Measurements from ENCODE around the gene ZNF772. TPM values are rescaled to one million over a fixed set of nuclear protein-coding genes. Genes with fewer than 3 reads are reported as not detected.
A peak's percentile ranks its signal among the peaks of the same experiment; 100 is the strongest.

ZNF772 gene
- total RNA-seq, 1 experiment from 2014 or later = 9.9 TPM

DNA sequence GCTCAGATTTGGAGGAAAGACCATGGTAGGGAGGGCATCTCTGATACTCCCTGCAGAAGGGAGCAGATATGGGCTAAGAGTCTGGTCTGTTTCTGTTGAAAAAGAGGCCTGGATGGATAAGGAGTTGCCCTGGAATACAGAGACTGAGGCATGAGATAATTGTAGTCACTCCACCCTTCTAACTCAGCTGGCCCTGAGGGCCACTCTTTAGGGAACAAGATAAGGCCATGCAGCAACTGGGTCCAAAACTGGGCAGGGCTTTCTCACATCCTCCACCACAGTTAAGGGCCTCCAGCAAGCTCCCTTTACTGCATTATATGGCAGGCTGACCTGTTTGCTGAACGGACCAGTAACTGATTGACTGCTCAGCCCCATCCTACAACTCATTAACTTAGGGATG, 40.9 kb downstream of the ZNF772 start:
- BruUV-seq (replicated peaks) = no TSS peak
- H3K9me3 Mint-ChIP-seq (ENCODE audit: unreplicated experiment) = peaks cover 31% of the 10 kb centered on the region

DNA sequence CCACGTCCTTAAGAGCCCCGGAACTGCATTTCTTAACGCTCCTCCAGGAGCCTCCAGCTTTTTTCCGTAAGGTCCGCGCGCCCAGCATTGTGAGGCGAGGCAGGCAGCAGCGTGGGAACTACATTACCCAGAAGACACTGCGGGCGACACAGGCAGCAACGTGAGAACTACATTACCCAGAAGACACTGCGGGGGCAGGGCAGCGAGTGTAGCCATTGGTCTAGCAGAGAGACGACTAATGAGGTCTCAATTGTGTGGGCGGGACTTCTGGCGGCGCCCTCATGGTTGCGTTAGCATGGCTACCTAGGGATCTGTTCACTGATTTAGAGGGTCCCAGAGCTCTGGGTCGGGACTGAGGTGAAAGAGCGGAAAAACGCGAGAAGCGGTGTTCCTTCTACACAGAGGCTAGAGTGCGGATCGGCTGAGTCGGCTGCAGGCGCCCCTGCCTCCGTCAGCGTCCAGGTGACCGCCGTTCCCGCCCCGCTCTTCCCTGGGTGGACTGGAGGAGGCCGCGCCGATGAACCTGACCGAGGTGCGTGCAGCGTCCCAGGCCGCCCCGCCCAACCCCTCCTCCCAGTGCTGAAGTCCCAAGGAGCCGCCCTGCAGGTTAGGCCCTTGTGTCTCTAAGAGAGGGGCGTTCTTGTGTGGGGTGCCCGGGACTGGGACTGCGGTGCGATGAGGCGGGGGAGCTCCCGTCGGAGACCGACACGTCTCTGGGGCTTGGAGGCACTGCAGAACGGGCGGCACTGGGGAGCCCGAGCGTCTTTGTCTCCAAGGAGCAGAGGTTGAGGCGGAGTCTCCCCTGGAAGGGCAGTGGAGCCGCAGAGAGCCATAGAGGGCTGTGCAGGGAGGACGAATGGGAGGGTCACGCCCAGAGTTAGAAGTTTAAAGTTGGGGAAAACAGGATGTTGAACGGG, 42.0 kb downstream of the ZNF772 start, which contains the start of gene ZNF749:
ZNF749 (plus strand) TSS at position 264 of the 917 bp plus-strand sequence; CDS start at position 518, 254 bp downstream.
- CTCF ChIA-PET = interaction anchor here (1.0 to 1.4 kb wide), 4 partner anchors 13 to 32 kb away, joined by 3 to 9 read pairs (median 4); no protein-coding TSS in a partner anchor

More for the DNA sequence above, 40.9 kb downstream of the ZNF772 start:
- intact Hi-C loops (cut with micrococcal nuclease) = no loop called here
- ChIA-PET CTCF (interaction anchor here (0.5 to 1.0 kb wide), 6 partner anchors 30 to 1079 kb away, joined by 3 to 4 read pairs (median 3); partner anchors contain the start of gene ZNF772), POLR2A (interaction anchor here (0.6 to 2.4 kb wide), 13 partner anchors 9 to 1122 kb away, joined by 3 to 20 read pairs (median 4); partner anchors contain the start of genes ZNF17, ZNF419, ZNF497 and ZNF543)
- peaks cover 33% of the 10 kb centered on the region for H3K36me3 Mint-ChIP-seq (ENCODE audit: insufficient read depth, unreplicated experiment)
- H3K4me1 Mint-ChIP-seq (ENCODE audit: insufficient read depth, unreplicated experiment) = peaks cover 33% of the 10 kb centered on the region
- no peak for TF ChIP-seq CTCF (IDR thresholded peaks at IDR 0.05; ENCODE audit: unreplicated experiment)
- no peaks in the 10 kb centered on the region for H3K27me3 Mint-ChIP-seq (ENCODE audit: insufficient read depth, unreplicated experiment)
- H3K4me3 Mint-ChIP-seq (ENCODE audit: unreplicated experiment) = peak overlapping the region; percentile 99
- no peak for DNase-seq (ENCODE audit: unreplicated experiment)
- H3K27ac Mint-ChIP-seq (ENCODE audit: low read depth, unreplicated experiment) = peak overlapping the region; percentile 93

DNA sequence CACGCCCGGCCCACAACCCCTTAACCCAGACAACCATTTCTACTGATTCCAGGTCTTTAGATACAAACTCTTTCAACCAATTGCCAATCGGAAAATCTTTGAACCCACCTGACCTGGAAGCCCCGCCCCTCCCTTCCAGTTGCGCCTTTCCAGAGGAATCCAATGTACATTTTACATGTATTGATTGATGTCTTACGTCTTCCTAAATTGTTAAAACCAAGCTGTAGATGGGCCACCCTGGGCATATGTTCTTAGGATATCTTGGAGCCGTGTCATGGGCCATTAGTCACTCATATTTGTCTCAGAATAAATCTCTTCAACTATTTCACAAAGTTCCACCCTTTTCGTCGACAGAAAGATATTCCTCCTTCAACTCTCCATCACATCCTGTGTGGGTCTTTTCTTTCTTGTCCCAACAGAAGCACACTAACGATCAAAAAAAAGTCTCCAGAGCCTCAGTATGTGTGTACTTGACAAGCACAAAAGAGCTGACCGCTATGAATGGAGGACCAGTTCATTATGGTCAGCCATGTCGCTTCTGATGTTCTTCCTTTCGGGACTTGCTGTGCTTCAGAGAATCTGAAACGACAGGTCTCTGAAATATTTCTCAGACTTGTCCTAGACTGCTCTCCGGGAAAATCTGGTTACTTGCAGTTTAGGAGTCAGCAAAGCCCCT, 42.8 kb downstream of the ZNF772 start:
- TSS peak; percentile 87 for BruUV-seq (replicated peaks)
- intact Hi-C loops (cut with micrococcal nuclease) = no loop called here
- DNase-seq (ENCODE audit: unreplicated experiment) = no peak
- ChIA-PET POLR2A (interaction anchor here (0.6 to 2.4 kb wide), 14 partner anchors 8 to 892 kb away, joined by 3 to 20 read pairs (median 4); partner anchors contain the start of genes TRAPPC2B, ZNF17, ZNF264 and ZNF419), CTCF (interaction anchor here (1.0 to 1.4 kb wide), 3 partner anchors 12 to 30 kb away, joined by 3 to 9 read pairs (median 5); no protein-coding TSS in a partner anchor)
- Mint-ChIP-seq H3K36me3 (ENCODE audit: insufficient read depth, unreplicated experiment) (peaks cover 28% of the 10 kb centered on the region), H3K27me3 (ENCODE audit: insufficient read depth, unreplicated experiment) (no peaks in the 10 kb centered on the region), H3K4me3 (ENCODE audit: unreplicated experiment) (peak overlapping the region; percentile 99), H3K4me1 (ENCODE audit: insufficient read depth, unreplicated experiment) (peaks cover 21% of the 10 kb centered on the region), H3K27ac (ENCODE audit: low read depth, unreplicated experiment) (peak overlapping the region; percentile 93), H3K9me3 (ENCODE audit: unreplicated experiment) (peaks cover 19% of the 10 kb centered on the region)
- no peak for TF ChIP-seq CTCF (IDR thresholded peaks at IDR 0.05; ENCODE audit: unreplicated experiment)

More for the DNA sequence above, 42.0 kb downstream of the ZNF772 start, which contains the start of gene ZNF749:
- Mint-ChIP-seq H3K27me3 (ENCODE audit: insufficient read depth, unreplicated experiment) (no peaks in the 10 kb centered on the region), H3K4me3 (ENCODE audit: unreplicated experiment) (peak within 1 kb of the TSS; percentile 99), H3K27ac (ENCODE audit: low read depth, unreplicated experiment) (peak within 1 kb of the TSS; percentile 93), H3K36me3 (ENCODE audit: insufficient read depth, unreplicated experiment) (peaks cover 33% of the 10 kb centered on the region), H3K9me3 (ENCODE audit: unreplicated experiment) (peaks cover 27% of the 10 kb centered on the region), H3K4me1 (ENCODE audit: insufficient read depth, unreplicated experiment) (peaks cover 29% of the 10 kb centered on the region)
- no peak for TF ChIP-seq CTCF (IDR thresholded peaks at IDR 0.05; ENCODE audit: unreplicated experiment)
- TSS peak; percentile 41 for BruUV-seq (replicated peaks)
- intact Hi-C loops (cut with micrococcal nuclease) = no loop called here
- peak; percentile 99 for DNase-seq (ENCODE audit: unreplicated experiment)
- POLR2A ChIA-PET = interaction anchor here (0.6 to 2.4 kb wide), 25 partner anchors 8 to 927 kb away, joined by 3 to 20 read pairs (median 3); partner anchors contain the start of genes TRAPPC2B, ZNF17, ZNF264 and ZNF416

Measured in MCF 10A (cell line).